Activated T-cell treated with anti-CD3 and anti-CD28 coated beads, Interleukin-2, amount 50 U/mL, for 4 hours (primary cell): Measurements from ENCODE around the gene ZNF182. TPM values are rescaled to one million over a fixed set of nuclear protein-coding genes. Genes with fewer than 3 reads are reported as not detected.
A peak's percentile ranks its signal among the peaks of the same experiment; 100 is the strongest.
"Not testable (repeated sequence)": the region's sequence is repeated elsewhere in the genome, so short reads cannot be mapped to it uniquely, and the experiment has no call there.

Experiments used
- ATAC-seq, 2 donors: fragments of 200-7000 bp; cut with Tn5 transposase; one replicate each; pipeline ENCODE4 v1.10.0; 2021
- DNase-seq: peaks from one replicate; pipeline ENCODE4 v3.0.0-alpha.2; 2020
- H3K27me3 Mint-ChIP-seq: one replicate; pipeline ENCODE4 v1.8.0; 2021; ENCODE audit warnings: low read depth, mixed read lengths
- H3K36me3 Mint-ChIP-seq: one replicate; pipeline ENCODE4 v1.8.0; 2022; ENCODE audit warnings: mixed read lengths; ENCODE audit not compliant: insufficient read depth
- H3K4me1 Mint-ChIP-seq: one replicate; pipeline ENCODE4 v1.8.0; 2021; ENCODE audit warnings: low read depth, mixed read lengths
- H3K4me3 Mint-ChIP-seq: one replicate; pipeline ENCODE4 v1.8.0; 2021; ENCODE audit warnings: mild to moderate bottlenecking, moderate library complexity, mixed read lengths
- H3K9me3 Mint-ChIP-seq: one replicate; pipeline ENCODE4 v1.8.0; 2021; ENCODE audit warnings: mixed read lengths
- total RNA-seq, 3 donors: library from RNA; stranded (reverse); gene quantifications; one replicate each; pipeline ENCODE4 v1.2.1, GENCODE V29; 2021

The ZNF182 gene
- total RNA-seq, 3 donors from 2014 or later, result 3.3 to 4.0 (median 3.7) TPM

GRCh38 chrX:48019892-48020291, 16.1 kb upstream of the ZNF182 start:
- not testable (repeated sequence) for H3K9me3 Mint-ChIP-seq, H3K4me3 Mint-ChIP-seq, H3K27me3 Mint-ChIP-seq, DNase-seq, H3K36me3 Mint-ChIP-seq
- peak; percentile 33 to 56 for ATAC-seq
- H3K4me1 Mint-ChIP-seq, result peaks cover 11% of the 10 kb centered on the region

GRCh38 chrX:48016583-48017310, 13.0 kb upstream of the ZNF182 start:
- H3K9me3 Mint-ChIP-seq, H3K36me3 Mint-ChIP-seq, H3K4me3 Mint-ChIP-seq, DNase-seq, ATAC-seq, H3K4me1 Mint-ChIP-seq, H3K27me3 Mint-ChIP-seq: not testable (repeated sequence)

GRCh38 chrX:48009445-48009960, 5.7 kb upstream of the ZNF182 start:
- H3K4me3 Mint-ChIP-seq, ATAC-seq, H3K4me1 Mint-ChIP-seq, H3K9me3 Mint-ChIP-seq, DNase-seq, H3K27me3 Mint-ChIP-seq, H3K36me3 Mint-ChIP-seq: not testable (repeated sequence)

- not testable (repeated sequence) for ATAC-seq, H3K27me3 Mint-ChIP-seq, H3K36me3 Mint-ChIP-seq, DNase-seq, H3K9me3 Mint-ChIP-seq, H3K4me3 Mint-ChIP-seq
- H3K4me1 Mint-ChIP-seq, result peaks cover 14% of the 10 kb centered on the region
These were observed 2.9 kb upstream of the ZNF182 start, which contains the start of gene SPACA5 for GRCh38 chrX:48006688-48007087. SPACA5 (plus strand) TSS chrX:48006988; CDS start chrX:48007803, 815 bp downstream.

- DNase-seq, result no peak
- Mint-ChIP-seq H3K4me3 (peak overlapping the region; percentile 95), H3K36me3 (peaks cover 7% of the 10 kb centered on the region), H3K9me3 (no peaks in the 10 kb centered on the region), H3K4me1 (peaks cover 23% of the 10 kb centered on the region), H3K27me3 (no peaks in the 10 kb centered on the region)
- peak; percentile 3 to 31 for ATAC-seq
These were observed 427 bp downstream of the ZNF182 start for GRCh38 chrX:48003367-48003757.

- peak overlapping the region; percentile 95 for H3K4me3 Mint-ChIP-seq
- no peak for ATAC-seq
- H3K27me3 Mint-ChIP-seq, result no peaks in the 10 kb centered on the region
- DNase-seq, result no peak
- peaks cover 23% of the 10 kb centered on the region for H3K4me1 Mint-ChIP-seq
- no peaks in the 10 kb centered on the region for H3K9me3 Mint-ChIP-seq
- H3K36me3 Mint-ChIP-seq, result peaks cover 11% of the 10 kb centered on the region
These were observed 860 bp downstream of the ZNF182 start for GRCh38 chrX:48002929-48003328.

GRCh38 chrX:48002319-48002718, 1.5 kb downstream of the ZNF182 start:
- Mint-ChIP-seq H3K27me3 (no peaks in the 10 kb centered on the region), H3K9me3 (no peaks in the 10 kb centered on the region), H3K4me3 (peak overlapping the region; percentile 62), H3K36me3 (peaks cover 11% of the 10 kb centered on the region), H3K4me1 (peaks cover 23% of the 10 kb centered on the region)
- no peak for ATAC-seq
- no peak for DNase-seq

- Mint-ChIP-seq H3K4me1 (peaks cover 23% of the 10 kb centered on the region), H3K27me3 (no peaks in the 10 kb centered on the region), H3K9me3 (no peaks in the 10 kb centered on the region), H3K4me3 (no peak overlapping the region), H3K36me3 (peaks cover 16% of the 10 kb centered on the region)
- no peak for DNase-seq
- ATAC-seq, result no peak
These were observed 2.5 kb downstream of the ZNF182 start for GRCh38 chrX:48001260-48001659.

GRCh38 chrX:47992669-47993068, 11.1 kb downstream of the ZNF182 start:
- ATAC-seq (no peak), DNase-seq (no peak)
- Mint-ChIP-seq H3K4me3 (no peak overlapping the region), H3K9me3 (no peaks in the 10 kb centered on the region), H3K27me3 (no peaks in the 10 kb centered on the region), H3K36me3 (peaks cover 34% of the 10 kb centered on the region), H3K4me1 (peaks cover 36% of the 10 kb centered on the region)

- Mint-ChIP-seq H3K4me1 (peaks cover 36% of the 10 kb centered on the region), H3K27me3 (no peaks in the 10 kb centered on the region), H3K4me3 (no peak overlapping the region), H3K9me3 (peaks cover under 1% of the 10 kb centered on the region), H3K36me3 (peaks cover 36% of the 10 kb centered on the region)
- no peak for DNase-seq
- no peak for ATAC-seq
These were observed 11.8 kb downstream of the ZNF182 start for GRCh38 chrX:47992095-47992380.

GRCh38 chrX:47991263-47992094, 12.3 kb downstream of the ZNF182 start:
- ATAC-seq, result peak; percentile 52 to 77
- peaks cover 3% of the 10 kb centered on the region for H3K9me3 Mint-ChIP-seq

GRCh38 chrX:47976254-47977151, 27.3 kb downstream of the ZNF182 start:
- Mint-ChIP-seq H3K36me3 (peaks cover 54% of the 10 kb centered on the region), H3K4me3 (no peak overlapping the region), H3K9me3 (peaks cover 43% of the 10 kb centered on the region), H3K27me3 (no peaks in the 10 kb centered on the region), H3K4me1 (no peaks in the 10 kb centered on the region)
- ATAC-seq, result no peak
- no peak for DNase-seq

More at GRCh38 chrX:47991263-47992094, 12.3 kb downstream of the ZNF182 start:
- DNase-seq, result no peak
- Mint-ChIP-seq H3K4me3 (no peak overlapping the region), H3K27me3 (no peaks in the 10 kb centered on the region), H3K4me1 (peaks cover 36% of the 10 kb centered on the region), H3K36me3 (peaks cover 39% of the 10 kb centered on the region)

- H3K4me1 Mint-ChIP-seq, result no peaks in the 10 kb centered on the region
- H3K9me3 Mint-ChIP-seq, result peaks cover 39% of the 10 kb centered on the region
- ATAC-seq (no peak), DNase-seq (no peak)
- H3K4me3 Mint-ChIP-seq, result no peak overlapping the region
- no peaks in the 10 kb centered on the region for H3K27me3 Mint-ChIP-seq
- peaks cover 27% of the 10 kb centered on the region for H3K36me3 Mint-ChIP-seq
These were observed 30.6 kb downstream of the ZNF182 start for GRCh38 chrX:47973235-47973634.

- not testable (repeated sequence) for DNase-seq, ATAC-seq, H3K4me1 Mint-ChIP-seq, H3K4me3 Mint-ChIP-seq, H3K27me3 Mint-ChIP-seq, H3K36me3 Mint-ChIP-seq
- peaks cover 17% of the 10 kb centered on the region for H3K9me3 Mint-ChIP-seq
These were observed 38.3 kb downstream of the ZNF182 start for GRCh38 chrX:47965526-47965925.
